Hepatocyte (in vitro differentiated cells): ENCODE measurements around the gene HCLS1.

ENCODE experiments used
- CTCF ChIP-seq: fragments of 200-600 bp; sonication (generic); IDR thresholded peaks from 2 replicates; pipeline ENCODE4 v1.5.1; 2016; ENCODE audit warnings: antibody characterized with exemption, mild to moderate bottlenecking; ENCODE audit not compliant: poor library complexity
- EZH2 ChIP-seq: fragments of 200-600 bp; sonication (generic); IDR thresholded peaks from 2 replicates; pipeline ENCODE4 v1.6.1; 2016; ENCODE audit warnings: antibody characterized with exemption, mild to moderate bottlenecking, borderline replicate concordance
- EZH2phosphoT487 ChIP-seq: fragments of 200-600 bp; sonication (generic); IDR thresholded peaks from one replicate; pipeline ENCODE4 v1.6.1; 2018; ENCODE audit warnings: antibody characterized with exemption, mild to moderate bottlenecking, low read depth, moderate library complexity; ENCODE audit not compliant: unreplicated experiment, severe bottlenecking

- TF ChIP-seq CTCF (no peak), EZH2 (no peak), EZH2phosphoT487 (no peak)
Observed at GRCh38 chr3:121662742-121663141, 2.0 kb upstream of the HCLS1 start.
